Panc1 (cell line): ENCODE data around the gene ADGRG2. TPM values are rescaled to one million over a fixed set of nuclear protein-coding genes. Genes with fewer than 3 reads are reported as not detected.

ENCODE experiments used
- ATAC-seq: fragments of 200-7000 bp; cut with Tn5 transposase; 2 replicates; pipeline ENCODE4 v1.9.1; 2020; ENCODE audit warnings: mild to moderate bottlenecking, moderate library complexity
- BruUV-seq: library from RNA; stranded (reverse); fragments of 400-500 nt; replicated peaks from 2 replicates; lab custom pipeline; 2021; lab: Mats Ljungman, UMichigan
- CTCF ChIA-PET: fragments of 300-600 bp; sonication (Branson Sonifier 250); formaldehyde crosslinking; loops from one replicate; lab custom pipeline; 2022; ENCODE audit warnings: antibody characterized with exemption; lab: Charles Lee
- POLR2A ChIA-PET: fragments of 300-600 bp; sonication (Branson Sonifier 250); formaldehyde crosslinking; loops from one replicate; lab custom pipeline; 2022; ENCODE audit warnings: antibody characterized with exemption; lab: Charles Lee
- DNase-seq: peaks from one replicate; pipeline ENCODE4 v3.0.0-alpha.2; 2010; ENCODE audit warnings: low read depth, low spot score
- H3K27ac ChIP-seq: 2 replicates; pipeline ENCODE4 v1.5.1; 2011; ENCODE audit warnings: mild to moderate bottlenecking, low read length, inconsistent platforms
- H3K27me3 ChIP-seq: fragments of 200-500 bp; sonication (Bioruptor generic); 2 replicates; pipeline ENCODE4 v1.6.0; 2014; ENCODE audit warnings: low read length, inconsistent platforms; ENCODE audit not compliant: control insufficient read depth, insufficient read depth
- H3K36me3 ChIP-seq: fragments of 200-500 bp; sonication (Bioruptor generic); 2 replicates; pipeline ENCODE4 v1.5.1; 2014; ENCODE audit warnings: inconsistent platforms, mild to moderate bottlenecking, low read length, moderate library complexity; ENCODE audit not compliant: control insufficient read depth, insufficient read depth
- H3K4me1 ChIP-seq: 2 replicates; pipeline ENCODE4 v1.5.1; 2011; ENCODE audit warnings: inconsistent platforms, mild to moderate bottlenecking, low read length, moderate library complexity; ENCODE audit not compliant: control insufficient read depth, insufficient read depth
- H3K4me3 ChIP-seq, 2 experiments: 2 replicates each; pipeline ENCODE4 v1.5.1; 2011 to 2012; ENCODE audit warnings: low read depth in 2 of 2, low read length in 2 of 2, mild to moderate bottlenecking in 2 of 2, inconsistent platforms in 1 of 2, moderate library complexity in 1 of 2
- H3K9me3 ChIP-seq: fragments of 200-500 bp; sonication (Bioruptor generic); 2 replicates; pipeline ENCODE4 v1.5.1; 2014; ENCODE audit warnings: low read depth, mild to moderate bottlenecking, inconsistent platforms, low read length, moderate library complexity; ENCODE audit not compliant: control insufficient read depth, insufficient read depth
- POLR2AphosphoS5 ChIP-seq: IDR thresholded peaks from 2 replicates; pipeline ENCODE4 v1.6.1; 2012; ENCODE audit warnings: mild to moderate bottlenecking, low read depth, low read length, moderate library complexity
- REST ChIP-seq, 2 experiments: IDR thresholded peaks; 2 replicates each; pipeline ENCODE4 v1.6.1; 2011 to 2012; ENCODE audit warnings: low read depth in 2 of 2, control low read depth in 1 of 2, low read length in 1 of 2, mild to moderate bottlenecking in 1 of 2, moderate library complexity in 1 of 2; ENCODE audit not compliant: insufficient read depth in 1 of 2
- SIN3A ChIP-seq: IDR thresholded peaks from 2 replicates; pipeline ENCODE4 v1.6.1; 2012; ENCODE audit warnings: low read depth, mild to moderate bottlenecking, low read length, moderate library complexity, borderline replicate concordance; ENCODE audit not compliant: insufficient read depth
- TCF7L2 ChIP-seq: IDR thresholded peaks from 2 replicates; pipeline ENCODE4 v1.6.1; 2011; ENCODE audit warnings: mild to moderate bottlenecking, low read depth, low read length, inconsistent platforms
- in situ Hi-C: cut with HindIII; loops from 2 replicates; pipeline ENCODE4 v1.10.0; 2016; ENCODE audit warnings: low sequenced_read_pairs, low pct_unique_long_range_greater_than_20kb
- intact Hi-C: fragments of 100-400 bp; cut with micrococcal nuclease; formaldehyde crosslinking; loops from one replicate; pipeline ENCODE4 v1.10.0; 2022; ENCODE audit not compliant: unreplicated experiment
- total RNA-seq: library from RNA; stranded (reverse); gene quantifications from one replicate; pipeline ENCODE4 v1.2.1, GENCODE V29; 2021; ENCODE audit not compliant: unreplicated experiment
- TF ChIP-seq, protein P1 (sequence below): fragments of 450-650 bp; IDR thresholded peaks from 2 replicates; pipeline ENCODE4 v1.5.1; 2017; ENCODE audit warnings: mild to moderate bottlenecking

The ADGRG2 gene
- total RNA-seq, 1 experiment from 2014 or later, result 2.0 TPM

- BruUV-seq, result no TSS peak
- no peaks in the 10 kb centered on the region for H3K9me3 ChIP-seq
- no peaks in the 10 kb centered on the region for H3K36me3 ChIP-seq
- H3K27me3 ChIP-seq, result no peaks in the 10 kb centered on the region
- ChIA-PET POLR2A (no interaction called here), CTCF (no interaction called here)
- in situ Hi-C loops (no loop called here), intact Hi-C loops (no loop called here)
- DNase-seq (no peak), ATAC-seq (no peak)
- H3K27ac ChIP-seq, result peak overlapping the region; percentile 63
- TF ChIP-seq REST (IDR thresholded peaks at IDR 0.05; ENCODE audit: insufficient read depth in 1 of 2, low read depth in 2 of 2, low read length in 1 of 2) (no peak), POLR2AphosphoS5 (no peak), TCF7L2 (no peak), SIN3A (no peak)
- TF ChIP-seq, protein P1, sequence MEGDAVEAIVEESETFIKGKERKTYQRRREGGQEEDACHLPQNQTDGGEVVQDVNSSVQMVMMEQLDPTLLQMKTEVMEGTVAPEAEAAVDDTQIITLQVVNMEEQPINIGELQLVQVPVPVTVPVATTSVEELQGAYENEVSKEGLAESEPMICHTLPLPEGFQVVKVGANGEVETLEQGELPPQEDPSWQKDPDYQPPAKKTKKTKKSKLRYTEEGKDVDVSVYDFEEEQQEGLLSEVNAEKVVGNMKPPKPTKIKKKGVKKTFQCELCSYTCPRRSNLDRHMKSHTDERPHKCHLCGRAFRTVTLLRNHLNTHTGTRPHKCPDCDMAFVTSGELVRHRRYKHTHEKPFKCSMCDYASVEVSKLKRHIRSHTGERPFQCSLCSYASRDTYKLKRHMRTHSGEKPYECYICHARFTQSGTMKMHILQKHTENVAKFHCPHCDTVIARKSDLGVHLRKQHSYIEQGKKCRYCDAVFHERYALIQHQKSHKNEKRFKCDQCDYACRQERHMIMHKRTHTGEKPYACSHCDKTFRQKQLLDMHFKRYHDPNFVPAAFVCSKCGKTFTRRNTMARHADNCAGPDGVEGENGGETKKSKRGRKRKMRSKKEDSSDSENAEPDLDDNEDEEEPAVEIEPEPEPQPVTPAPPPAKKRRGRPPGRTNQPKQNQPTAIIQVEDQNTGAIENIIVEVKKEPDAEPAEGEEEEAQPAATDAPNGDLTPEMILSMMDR, result no peak
- H3K4me3 ChIP-seq, result peak overlapping the region; percentile 62 to 67
- no peaks in the 10 kb centered on the region for H3K4me1 ChIP-seq
Observed at GRCh38 chrX:18985186-18985435, 137.2 kb downstream of the ADGRG2 start.

- no peaks in the 10 kb centered on the region for H3K36me3 ChIP-seq
- no TSS peak for BruUV-seq
- in situ Hi-C loops (no loop called here), intact Hi-C loops (no loop called here)
- H3K4me1 ChIP-seq, result no peaks in the 10 kb centered on the region
- H3K27ac ChIP-seq, result peak overlapping the region; percentile 63
- CTCF ChIA-PET, result no interaction called here
- no peak for DNase-seq
- POLR2A ChIA-PET, result no interaction called here
- peak overlapping the region; percentile 62 to 67 for H3K4me3 ChIP-seq
- no peak for TF ChIP-seq TCF7L2
- no peak for TF ChIP-seq SIN3A
- no peak for TF ChIP-seq REST (IDR thresholded peaks at IDR 0.05; ENCODE audit: insufficient read depth in 1 of 2, low read depth in 2 of 2, low read length in 1 of 2)
- TF ChIP-seq, protein P1, result peak; percentile 27; the same call in 1 of the 2 replicates
- 0 out of 2 replicates have a peak, but pooled peaks have one; percentile 33 for TF ChIP-seq POLR2AphosphoS5
- H3K27me3 ChIP-seq, result no peaks in the 10 kb centered on the region
- peak; percentile 95 for ATAC-seq
- no peaks in the 10 kb centered on the region for H3K9me3 ChIP-seq
Observed at GRCh38 chrX:18984381-18985185, 137.7 kb downstream of the ADGRG2 start.
